Colonic mucosa (tissue), 4 donors: Measurements from ENCODE around the gene HOXB7. TPM values are rescaled to one million over a fixed set of nuclear protein-coding genes. Genes with fewer than 3 reads are reported as not detected.

Source experiments
- DNase-seq: peaks from one replicate; pipeline ENCODE4 v3.0.0-alpha.2; 2020
- H3K27ac ChIP-seq: fragments of 200-600 bp; one replicate; pipeline ENCODE4 v1.8.0; 2021
- H3K27me3 ChIP-seq: fragments of 200-600 bp; one replicate; pipeline ENCODE4 v1.8.0; 2021
- H3K36me3 ChIP-seq: fragments of 200-600 bp; one replicate; pipeline ENCODE4 v1.8.0; 2021
- H3K4me1 ChIP-seq: fragments of 200-600 bp; one replicate; pipeline ENCODE4 v1.8.0; 2021; ENCODE audit warnings: mild to moderate bottlenecking
- H3K4me3 ChIP-seq: fragments of 200-600 bp; one replicate; pipeline ENCODE4 v1.8.0; 2021
- H3K9ac ChIP-seq, 2 donors: one replicate each; pipeline ENCODE4 v1.7.0; 2013; ENCODE audit warnings: control low read depth in 2 of 2, low read depth in 2 of 2, low read length in 2 of 2
- H3K9me3 ChIP-seq: fragments of 200-600 bp; one replicate; pipeline ENCODE4 v1.8.0; 2021
- CTCF ChIP-seq: fragments of 200-600 bp; IDR thresholded peaks from one replicate; pipeline ENCODE4 v1.8.0; 2022; ENCODE audit warnings: antibody characterized with exemption, mild to moderate bottlenecking
- intact Hi-C: fragments of 100-400 bp; cut with DNase I; formaldehyde crosslinking; loops from one replicate; pipeline ENCODE4 v1.14.1; 2022
- total RNA-seq, 2 donors: library from RNA; stranded (reverse); fragmentation: NEBNext Ultra II Directional in 1 of 2; extraction: Animal tissue kit (Norgen Biotek cat#: 25700) in 1 of 2; gene quantifications; one replicate each; pipeline ENCODE4 v1.2.1, GENCODE V29; 2021
- donor health status: healthy.
- donor health status: DM: no; HTN: no; CAD: no.
- donor health status: DM: no; HTN: no; CAD: no.

Gene HOXB7
- 10 to 100 TPM; 25.9 to 31.4 TPM for total RNA-seq

GRCh38 chr17:48610282-48611211 lies at the start of gene HOXB7:
HOXB7 (minus strand) TSS chr17:48611017; CDS start chr17:48610918, 99 bp downstream.
- intact Hi-C loops: no loop called here
- Histone ChIP-seq H3K27me3 (peaks cover 8% of the 10 kb centered on the region), H3K9ac (peak within 1 kb of the TSS; percentile 80 to 89)

GRCh38 chr17:48655913-48656312 lies 45.1 kb upstream of the HOXB7 start:
- H3K4me1 ChIP-seq: no peaks in the 10 kb centered on the region
- no peak overlapping the region for H3K9ac ChIP-seq
- intact Hi-C loops: loop anchor here (5.0 kb wide), 1 partner anchor 616 kb away; no protein-coding TSS in a partner anchor
- H3K27me3 ChIP-seq: no peaks in the 10 kb centered on the region
- no peak overlapping the region for H3K4me3 ChIP-seq
- no peak for DNase-seq
- H3K27ac ChIP-seq: no peak overlapping the region
- no peaks in the 10 kb centered on the region for H3K36me3 ChIP-seq
- no peaks in the 10 kb centered on the region for H3K9me3 ChIP-seq
- no peak for TF ChIP-seq CTCF

More at GRCh38 chr17:48610282-48611211, at the start of gene HOXB7:
- peak within 1 kb of the TSS; percentile 80 for H3K27ac ChIP-seq
- TF ChIP-seq CTCF: no peak
- H3K9me3 ChIP-seq: no peaks in the 10 kb centered on the region
- peak; percentile 91 for DNase-seq
- no peaks in the 10 kb centered on the region for H3K36me3 ChIP-seq
- H3K4me3 ChIP-seq: peak within 1 kb of the TSS; percentile 57
- H3K4me1 ChIP-seq: peaks cover 2% of the 10 kb centered on the region

- no peak overlapping the region for H3K4me3 ChIP-seq
- no peak for TF ChIP-seq CTCF
- H3K9me3 ChIP-seq: no peaks in the 10 kb centered on the region
- H3K36me3 ChIP-seq: no peaks in the 10 kb centered on the region
- DNase-seq: no peak
- intact Hi-C loops: no loop called here
- peaks cover 3% of the 10 kb centered on the region for H3K27me3 ChIP-seq
- no peak overlapping the region for H3K27ac ChIP-seq
- H3K9ac ChIP-seq: no peak overlapping the region
- no peaks in the 10 kb centered on the region for H3K4me1 ChIP-seq
Measured at GRCh38 chr17:48649741-48650140, 38.9 kb upstream of the HOXB7 start.

GRCh38 chr17:48647963-48648245 lies 37.1 kb upstream of the HOXB7 start:
- DNase-seq: no peak
- H3K27ac ChIP-seq: peak overlapping the region; percentile 85
- peak overlapping the region; percentile 50 for H3K4me3 ChIP-seq
- intact Hi-C loops: no loop called here
- TF ChIP-seq CTCF: no peak
- no peaks in the 10 kb centered on the region for H3K36me3 ChIP-seq
- H3K4me1 ChIP-seq: no peaks in the 10 kb centered on the region
- peak overlapping the region; percentile 81 to 93 for H3K9ac ChIP-seq
- peaks cover 3% of the 10 kb centered on the region for H3K27me3 ChIP-seq
- no peaks in the 10 kb centered on the region for H3K9me3 ChIP-seq

- peak overlapping the region; percentile 85 for H3K27ac ChIP-seq
- peak overlapping the region; percentile 50 for H3K4me3 ChIP-seq
- peaks cover 3% of the 10 kb centered on the region for H3K27me3 ChIP-seq
- no peaks in the 10 kb centered on the region for H3K4me1 ChIP-seq
- peak; percentile 66 for DNase-seq
- H3K9ac ChIP-seq: peak overlapping the region; percentile 81 to 93
- intact Hi-C loops: no loop called here
- no peak for TF ChIP-seq CTCF
- H3K9me3 ChIP-seq: no peaks in the 10 kb centered on the region
- no peaks in the 10 kb centered on the region for H3K36me3 ChIP-seq
Measured at GRCh38 chr17:48647103-48647962, 36.5 kb upstream of the HOXB7 start.
